ENCODE measurements around the gene SLIT3.

Gene SLIT3

GRCh38 chr5:168943091-168943884 is 357.7 kb downstream of the SLIT3 start:
- H3K36me3 Mint-ChIP-seq: no peaks in the 10 kb centered on the region
- no peak for ATAC-seq
- H3K4me1 Mint-ChIP-seq: peaks cover 16% of the 10 kb centered on the region
- H3K27ac Mint-ChIP-seq: no peak overlapping the region
- H3K27me3 Mint-ChIP-seq: peaks cover 15% of the 10 kb centered on the region
- no peak overlapping the region for H3K4me3 Mint-ChIP-seq
- H3K9me3 Mint-ChIP-seq: no peaks in the 10 kb centered on the region

GRCh38 chr5:168941901-168942300 is 359.0 kb downstream of the SLIT3 start:
- no peak overlapping the region for H3K27ac Mint-ChIP-seq
- H3K4me1 Mint-ChIP-seq: peaks cover 9% of the 10 kb centered on the region
- peaks cover 1% of the 10 kb centered on the region for H3K27me3 Mint-ChIP-seq
- no peak overlapping the region for H3K4me3 Mint-ChIP-seq
- no peaks in the 10 kb centered on the region for H3K36me3 Mint-ChIP-seq
- ATAC-seq: no peak
- peaks cover 4% of the 10 kb centered on the region for H3K9me3 Mint-ChIP-seq

- no peaks in the 10 kb centered on the region for H3K27me3 Mint-ChIP-seq
- no peak for ATAC-seq
- no peaks in the 10 kb centered on the region for H3K36me3 Mint-ChIP-seq
- no peak overlapping the region for H3K27ac Mint-ChIP-seq
- no peak overlapping the region for H3K4me3 Mint-ChIP-seq
- peaks cover 6% of the 10 kb centered on the region for H3K4me1 Mint-ChIP-seq
- peaks cover 5% of the 10 kb centered on the region for H3K9me3 Mint-ChIP-seq
These were observed 360.2 kb downstream of the SLIT3 start for GRCh38 chr5:168940712-168941111.

GRCh38 chr5:168939887-168940544 is 360.9 kb downstream of the SLIT3 start:
- ATAC-seq: peak; percentile 67
- no peak overlapping the region for H3K4me3 Mint-ChIP-seq
- H3K27ac Mint-ChIP-seq: no peak overlapping the region
- H3K4me1 Mint-ChIP-seq: peaks cover 6% of the 10 kb centered on the region
- no peaks in the 10 kb centered on the region for H3K36me3 Mint-ChIP-seq
- no peaks in the 10 kb centered on the region for H3K27me3 Mint-ChIP-seq
- H3K9me3 Mint-ChIP-seq: peaks cover 5% of the 10 kb centered on the region

- H3K36me3 Mint-ChIP-seq: no peaks in the 10 kb centered on the region
- H3K27me3 Mint-ChIP-seq: no peaks in the 10 kb centered on the region
- ATAC-seq: no peak
- H3K4me1 Mint-ChIP-seq: peaks cover 6% of the 10 kb centered on the region
- H3K4me3 Mint-ChIP-seq: no peak overlapping the region
- H3K27ac Mint-ChIP-seq: no peak overlapping the region
- H3K9me3 Mint-ChIP-seq: peaks cover 5% of the 10 kb centered on the region
These were observed 361.7 kb downstream of the SLIT3 start for GRCh38 chr5:168939156-168939800.

- no peak for ATAC-seq
- no peaks in the 10 kb centered on the region for H3K36me3 Mint-ChIP-seq
These were observed 364.4 kb downstream of the SLIT3 start for GRCh38 chr5:168936511-168936910.

GRCh38 chr5:168935183-168935582 is 365.8 kb downstream of the SLIT3 start:
- Mint-ChIP-seq H3K27ac (no peak overlapping the region), H3K36me3 (no peaks in the 10 kb centered on the region), H3K4me3 (no peak overlapping the region), H3K4me1 (no peaks in the 10 kb centered on the region), H3K9me3 (peaks cover 5% of the 10 kb centered on the region), H3K27me3 (no peaks in the 10 kb centered on the region)
- ATAC-seq: no peak

More at GRCh38 chr5:168936511-168936910, 364.4 kb downstream of the SLIT3 start:
- Mint-ChIP-seq H3K4me3 (no peak overlapping the region), H3K4me1 (peaks cover 6% of the 10 kb centered on the region), H3K27me3 (no peaks in the 10 kb centered on the region), H3K27ac (no peak overlapping the region), H3K9me3 (peaks cover 5% of the 10 kb centered on the region)

- Mint-ChIP-seq H3K36me3 (no peaks in the 10 kb centered on the region), H3K9me3 (peaks cover 5% of the 10 kb centered on the region), H3K27me3 (no peaks in the 10 kb centered on the region), H3K27ac (no peak overlapping the region), H3K4me1 (no peaks in the 10 kb centered on the region), H3K4me3 (no peak overlapping the region)
- ATAC-seq: no peak
These were observed 366.8 kb downstream of the SLIT3 start for GRCh38 chr5:168934169-168934568.

GRCh38 chr5:168932400-168933189 is 368.3 kb downstream of the SLIT3 start:
- Mint-ChIP-seq H3K36me3 (no peaks in the 10 kb centered on the region), H3K9me3 (peaks cover 5% of the 10 kb centered on the region)

GRCh38 chr5:168931638-168932345 is 369.1 kb downstream of the SLIT3 start:
- no peaks in the 10 kb centered on the region for H3K4me1 Mint-ChIP-seq
- H3K36me3 Mint-ChIP-seq: no peaks in the 10 kb centered on the region
- H3K9me3 Mint-ChIP-seq: peaks cover under 1% of the 10 kb centered on the region
- H3K27me3 Mint-ChIP-seq: no peaks in the 10 kb centered on the region
- ATAC-seq: peak; percentile 82
- H3K4me3 Mint-ChIP-seq: no peak overlapping the region
- no peak overlapping the region for H3K27ac Mint-ChIP-seq

More at GRCh38 chr5:168932400-168933189, 368.3 kb downstream of the SLIT3 start:
- H3K27me3 Mint-ChIP-seq: no peaks in the 10 kb centered on the region
- no peak overlapping the region for H3K27ac Mint-ChIP-seq
- ATAC-seq: no peak
- H3K4me1 Mint-ChIP-seq: no peaks in the 10 kb centered on the region
- no peak overlapping the region for H3K4me3 Mint-ChIP-seq

- no peak for ATAC-seq
- no peaks in the 10 kb centered on the region for H3K27me3 Mint-ChIP-seq
- no peaks in the 10 kb centered on the region for H3K4me1 Mint-ChIP-seq
These were observed 371.3 kb downstream of the SLIT3 start for GRCh38 chr5:168929656-168930055.

GRCh38 chr5:168925160-168925559 is 375.8 kb downstream of the SLIT3 start:
- Mint-ChIP-seq H3K36me3 (no peaks in the 10 kb centered on the region), H3K4me1 (peaks cover 9% of the 10 kb centered on the region), H3K4me3 (no peak overlapping the region), H3K27me3 (peaks cover 45% of the 10 kb centered on the region), H3K27ac (no peak overlapping the region), H3K9me3 (peaks cover 3% of the 10 kb centered on the region)
- no peak for ATAC-seq

More at GRCh38 chr5:168929656-168930055, 371.3 kb downstream of the SLIT3 start:
- Mint-ChIP-seq H3K4me3 (no peak overlapping the region), H3K36me3 (no peaks in the 10 kb centered on the region), H3K27ac (no peak overlapping the region), H3K9me3 (no peaks in the 10 kb centered on the region)

- no peak for ATAC-seq
- H3K36me3 Mint-ChIP-seq: no peaks in the 10 kb centered on the region
- H3K27me3 Mint-ChIP-seq: peaks cover 67% of the 10 kb centered on the region
- H3K4me3 Mint-ChIP-seq: no peak overlapping the region
- peaks cover 3% of the 10 kb centered on the region for H3K9me3 Mint-ChIP-seq
- H3K27ac Mint-ChIP-seq: no peak overlapping the region
- peaks cover 20% of the 10 kb centered on the region for H3K4me1 Mint-ChIP-seq
These were observed 379.6 kb downstream of the SLIT3 start for GRCh38 chr5:168921147-168921866.

All from stimulated activated memory B cell treated with anti-CD40 and anti-IgM and Interleukin-4, amounts not matched to agents 10 μg/mL and 1 μg/mL and 100 μg/mL, for 72 hours (primary cell).